CD4-positive, alpha-beta T cell treated with Interleukin-17A for 1 hour (primary cell): ENCODE results near the gene POP4.
A peak's percentile ranks its signal among the peaks of the same experiment; 100 is the strongest.
"Not testable (repeated sequence)": the region's sequence is repeated elsewhere in the genome, so short reads cannot be mapped to it uniquely, and the experiment has no call there.

Experiments used
- DNase-seq: peaks from one replicate; pipeline ENCODE4 v3.0.0-alpha.2; 2020

Gene POP4, protein sequence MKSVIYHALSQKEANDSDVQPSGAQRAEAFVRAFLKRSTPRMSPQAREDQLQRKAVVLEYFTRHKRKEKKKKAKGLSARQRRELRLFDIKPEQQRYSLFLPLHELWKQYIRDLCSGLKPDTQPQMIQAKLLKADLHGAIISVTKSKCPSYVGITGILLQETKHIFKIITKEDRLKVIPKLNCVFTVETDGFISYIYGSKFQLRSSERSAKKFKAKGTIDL

DNA sequence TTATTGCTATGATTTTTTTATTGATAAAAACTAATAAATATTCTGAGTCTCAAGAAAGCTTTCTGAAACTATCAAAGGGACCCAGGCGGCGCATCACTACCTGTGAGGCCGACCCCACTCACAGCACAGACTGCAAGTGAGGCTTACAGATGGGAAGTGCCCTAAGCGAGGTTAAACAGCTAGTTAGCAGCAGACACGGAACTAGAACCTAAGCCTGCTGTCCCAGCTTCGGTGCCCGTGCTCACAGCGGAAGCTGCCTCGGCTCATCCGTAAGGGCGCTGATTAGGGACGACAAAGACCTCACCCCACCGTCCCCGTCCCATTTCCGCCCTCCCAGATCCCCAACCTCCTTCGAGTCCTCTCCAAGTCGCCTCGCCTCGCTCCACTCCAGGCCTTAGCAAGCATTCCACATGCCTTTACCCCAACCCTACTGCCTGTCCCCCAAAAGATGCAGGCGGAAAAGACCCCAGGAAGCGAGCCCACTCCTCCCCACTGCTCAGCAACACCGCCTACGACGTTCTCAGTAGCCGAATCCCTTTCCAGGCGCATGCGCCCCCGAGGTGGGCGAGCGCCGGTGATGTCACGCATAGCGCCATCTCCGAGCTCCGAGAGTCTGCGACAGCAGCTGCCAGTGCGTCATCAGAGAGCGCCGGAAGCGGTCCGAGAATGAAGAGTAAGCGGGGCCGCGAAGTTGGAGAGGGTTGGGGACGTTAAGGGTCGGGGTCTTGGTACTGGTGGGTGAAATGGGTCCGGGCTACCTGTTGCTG, at the start of gene POP4:
Gene POP4 (plus strand): TSS at position 631 of the 767 bp plus-strand sequence. CDS start 36 bp downstream, at position 667.
- DNase-seq = peak; percentile 96

DNA sequence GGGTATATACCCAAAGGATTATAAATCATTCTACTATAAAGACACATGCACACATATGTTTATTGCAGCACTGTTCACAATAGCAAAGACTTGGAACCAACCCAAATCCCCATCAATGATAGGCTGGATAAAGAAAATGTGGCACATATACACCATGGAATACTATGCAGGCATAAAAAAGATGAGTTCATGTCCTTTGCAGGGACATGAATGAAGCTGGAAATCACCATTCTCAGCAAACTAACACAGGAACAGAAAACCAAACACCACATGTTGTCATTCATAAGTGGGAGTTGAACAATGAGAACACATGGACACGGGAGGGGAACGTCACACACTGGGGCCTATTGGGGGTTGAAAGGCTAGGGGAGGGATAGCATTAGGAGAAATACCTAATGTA, 47.0 kb upstream of the POP4 start:
- not testable (repeated sequence) for DNase-seq

DNA sequence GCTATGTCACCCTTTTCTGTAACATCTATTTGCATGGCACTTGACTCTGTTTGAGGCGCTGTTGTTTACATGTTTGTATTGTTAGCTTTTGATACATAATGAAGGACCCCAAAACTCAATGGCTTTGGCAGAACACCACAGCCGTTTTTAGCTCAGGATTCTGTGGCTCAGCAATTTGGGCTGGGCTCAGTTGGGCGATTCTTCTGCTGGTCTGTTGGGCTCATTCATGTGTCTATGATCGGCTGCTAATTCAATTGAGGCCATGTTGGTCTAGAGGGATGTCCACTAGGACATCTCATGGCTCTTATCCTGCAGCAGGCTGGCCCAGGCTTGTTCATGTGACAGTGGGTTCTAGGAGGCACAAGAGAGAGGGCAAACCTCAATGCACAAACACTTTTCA, 46.3 kb upstream of the POP4 start:
- no peak for DNase-seq

DNA sequence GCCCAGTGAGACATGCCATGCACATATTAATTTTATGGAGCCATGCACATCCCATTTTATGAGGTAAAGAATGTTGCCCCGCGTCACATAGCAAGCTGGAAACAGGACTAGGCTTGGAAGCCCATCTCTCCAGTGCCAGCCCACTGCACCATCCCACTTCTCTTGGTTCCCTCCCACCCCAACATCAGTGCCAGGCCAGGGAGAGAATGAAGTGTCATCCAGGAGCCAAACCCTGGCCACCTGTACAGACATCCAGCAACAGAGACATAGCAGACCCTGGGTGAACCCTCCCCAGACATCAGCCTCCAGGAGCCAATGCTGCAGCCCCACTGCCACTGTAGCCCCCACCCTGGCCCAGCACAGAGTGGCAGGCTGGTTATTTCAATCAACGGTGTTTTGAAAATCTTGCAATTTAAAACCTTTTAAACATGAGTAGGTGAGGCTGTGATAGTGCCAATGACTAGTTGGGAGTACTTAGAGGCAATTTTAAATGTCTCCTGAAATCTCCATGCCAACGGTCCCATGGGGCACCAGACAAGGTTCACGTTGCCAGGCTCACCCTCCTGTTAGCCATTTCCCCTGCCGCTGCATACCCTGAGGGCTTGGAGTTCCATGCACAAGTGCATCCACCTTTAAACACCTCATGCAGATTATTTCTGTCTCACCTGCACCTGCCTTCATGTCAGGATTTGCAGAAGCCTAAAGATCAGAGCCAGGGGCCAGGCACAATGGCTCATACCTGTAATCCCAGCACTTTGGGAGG, 45.6 kb upstream of the POP4 start:
- DNase-seq = no peak

DNA sequence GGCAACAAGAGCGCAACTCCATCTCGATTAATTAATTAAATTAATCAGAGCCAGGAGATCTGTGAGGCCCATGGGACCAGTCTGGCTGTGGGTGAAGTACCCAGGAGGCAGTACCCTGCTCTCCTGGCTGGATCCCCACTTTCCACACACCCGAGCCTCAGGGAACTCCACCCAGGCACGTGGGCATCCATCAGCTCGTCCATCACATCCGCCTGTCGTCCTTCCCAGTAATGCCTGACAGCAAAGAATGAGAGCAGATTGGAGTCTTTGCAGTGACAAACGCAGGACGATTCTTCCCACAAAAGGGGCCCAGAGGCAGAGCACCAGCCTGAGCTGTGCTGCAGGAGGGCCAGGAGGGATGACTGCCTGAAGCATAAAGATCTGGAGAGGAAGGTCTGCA, 44.5 kb upstream of the POP4 start:
- no peak for DNase-seq

GRCh38 chr19:29562299-29563297, 43.5 kb upstream of the POP4 start:
- DNase-seq = no peak

DNA sequence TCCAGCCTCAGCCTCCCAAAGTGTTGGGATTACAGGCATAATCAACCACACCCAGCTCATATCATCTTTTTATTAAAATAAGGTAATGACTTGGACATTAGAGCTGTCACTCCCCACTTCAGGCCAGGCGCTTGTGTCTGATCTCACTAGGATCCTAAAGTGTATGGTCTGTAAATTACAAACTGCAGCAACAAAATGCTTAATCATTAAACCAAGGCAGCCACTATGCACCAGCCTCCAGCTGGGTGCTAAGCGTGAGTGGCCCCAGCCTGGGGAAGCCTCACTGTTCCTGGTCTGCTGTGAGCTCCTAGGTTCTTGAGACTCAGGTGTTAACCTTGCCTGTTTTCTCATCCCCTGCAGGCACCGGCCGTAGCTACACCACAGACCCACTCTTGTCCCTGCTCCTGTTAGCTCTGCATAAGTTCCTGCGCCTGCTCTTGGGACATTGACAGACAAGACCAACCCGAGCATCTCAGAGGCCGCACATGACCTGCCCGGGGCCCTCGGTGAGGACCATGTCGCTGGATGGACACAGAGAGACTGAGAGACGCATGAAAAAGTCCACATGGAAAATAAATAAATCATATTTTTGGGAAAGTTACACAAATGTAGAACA, 42.5 kb upstream of the POP4 start:
- no peak for DNase-seq

DNA sequence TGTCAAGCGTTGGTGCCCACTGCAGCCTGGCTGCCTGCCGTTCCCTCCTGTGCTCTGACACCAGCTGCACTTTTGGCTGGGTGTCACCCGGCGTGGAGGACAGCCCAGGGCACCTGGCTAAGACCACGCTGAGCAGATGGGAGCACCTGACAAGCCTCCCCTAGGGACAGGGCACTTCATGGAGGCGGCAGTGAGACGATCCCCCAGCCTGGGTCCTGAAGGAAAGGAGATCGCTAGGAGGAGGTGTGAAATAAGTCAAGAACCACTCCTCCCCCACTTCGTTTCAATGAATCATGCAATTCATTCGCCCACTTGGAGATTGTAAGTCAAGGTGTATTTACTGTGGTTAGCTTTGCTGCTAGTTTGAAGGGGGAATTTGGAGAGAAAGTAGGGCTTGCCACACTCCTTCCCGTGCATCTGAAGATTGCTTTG, 41.5 kb upstream of the POP4 start:
- no peak for DNase-seq

GRCh38 chr19:29565171-29565570, 40.9 kb upstream of the POP4 start:
- DNase-seq = no peak

DNA sequence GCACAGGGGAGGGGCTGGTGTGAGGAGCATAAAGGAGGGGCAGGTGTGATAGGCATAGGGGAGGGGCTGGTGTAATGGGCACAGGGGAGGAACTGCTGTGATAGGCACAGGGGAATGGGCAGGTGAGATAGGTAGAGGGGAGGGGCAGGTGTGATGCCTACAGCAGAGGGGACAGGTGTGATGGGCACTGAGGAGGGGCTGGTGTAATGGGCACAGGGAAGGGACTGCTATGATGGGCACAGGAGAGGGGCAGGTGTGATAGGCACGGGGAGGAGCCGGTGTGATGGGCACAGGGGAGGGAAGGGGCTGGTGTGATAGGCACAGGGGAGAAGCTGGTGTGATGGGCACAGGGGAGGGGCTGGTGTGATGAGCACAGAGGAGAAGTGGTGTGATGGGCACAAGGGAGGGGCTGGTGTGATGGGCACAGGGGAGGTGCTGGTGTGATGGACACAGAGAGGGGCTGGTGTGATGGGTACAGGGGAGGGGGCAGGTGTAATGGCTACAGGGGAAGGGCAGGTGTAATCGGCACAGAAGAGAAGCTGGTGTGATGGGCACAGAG, 39.5 kb upstream of the POP4 start:
- DNase-seq = no peak

DNA sequence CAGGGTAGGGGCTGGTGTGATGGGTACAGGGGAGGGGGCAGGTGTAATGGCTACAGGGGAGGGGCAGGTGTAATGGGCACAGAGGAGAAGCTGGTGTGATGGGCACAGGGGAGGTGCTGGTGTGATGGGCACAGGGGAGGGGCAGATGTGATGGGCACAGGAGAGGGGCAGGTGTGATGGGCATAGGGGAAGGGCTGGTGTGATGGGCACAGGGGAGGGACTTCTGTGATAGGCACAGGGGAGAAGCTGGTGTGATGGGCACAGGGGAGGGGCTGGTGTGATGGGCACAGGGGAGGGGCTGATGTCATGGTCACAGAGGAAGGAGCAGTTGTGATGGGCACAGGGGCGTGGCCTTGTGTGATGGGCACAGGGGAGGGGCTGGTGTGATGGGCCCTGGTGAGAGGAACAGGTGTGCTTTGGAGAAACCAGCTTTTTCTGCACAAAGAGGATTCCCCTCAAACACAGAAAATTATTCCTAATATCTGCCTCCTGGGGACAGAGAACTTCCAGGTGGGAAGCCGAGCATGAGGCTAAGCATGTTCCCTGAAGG, 38.6 kb upstream of the POP4 start:
- DNase-seq = no peak

DNA sequence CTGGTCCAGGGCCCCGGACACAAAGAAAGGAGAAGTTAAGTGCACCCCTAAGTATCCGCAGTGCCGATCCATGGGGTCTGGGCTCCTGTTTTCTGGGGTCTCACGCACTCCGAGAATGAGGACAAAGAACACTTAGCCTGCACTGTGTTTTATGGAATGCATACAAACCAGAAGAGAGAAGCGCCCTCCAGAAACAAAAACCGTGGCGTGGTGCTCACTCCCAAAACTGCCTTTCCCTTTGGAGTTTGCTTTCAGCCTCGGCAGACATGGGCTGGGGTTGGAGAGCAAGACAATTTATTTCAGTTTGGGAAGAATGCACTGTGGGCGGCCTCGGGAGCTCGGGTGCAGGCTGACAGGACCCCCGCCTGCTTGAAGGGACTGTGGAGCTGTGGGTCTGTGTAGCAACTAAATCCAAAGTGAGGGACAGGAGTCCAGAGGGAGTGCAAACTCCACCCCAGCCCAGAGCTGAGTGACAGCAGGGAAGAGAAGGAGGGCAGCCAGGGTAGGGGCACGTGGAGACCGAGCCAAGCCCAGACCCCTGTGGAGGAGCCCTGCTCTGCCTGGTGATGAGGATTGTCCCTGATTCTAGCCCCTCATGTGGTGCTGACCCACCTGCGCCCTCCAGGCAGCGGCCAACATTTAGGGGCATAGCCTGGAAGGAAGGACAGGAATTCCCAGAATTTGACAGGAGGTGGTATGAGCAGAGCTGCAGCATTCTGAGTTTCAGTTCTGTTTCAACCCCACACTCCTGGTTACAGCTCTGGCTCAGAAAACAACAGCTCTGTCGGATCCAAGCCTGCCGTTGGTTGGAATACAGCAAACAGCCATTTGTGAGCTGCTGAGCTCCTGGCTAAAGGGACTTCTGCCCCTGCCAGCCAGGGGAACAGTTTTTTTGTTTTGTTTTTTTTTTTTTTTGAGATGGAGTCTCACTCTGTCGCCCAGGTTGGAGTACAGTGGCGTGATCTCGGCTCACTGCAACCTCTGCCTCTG, 37.8 kb upstream of the POP4 start:
- no peak for DNase-seq

DNA sequence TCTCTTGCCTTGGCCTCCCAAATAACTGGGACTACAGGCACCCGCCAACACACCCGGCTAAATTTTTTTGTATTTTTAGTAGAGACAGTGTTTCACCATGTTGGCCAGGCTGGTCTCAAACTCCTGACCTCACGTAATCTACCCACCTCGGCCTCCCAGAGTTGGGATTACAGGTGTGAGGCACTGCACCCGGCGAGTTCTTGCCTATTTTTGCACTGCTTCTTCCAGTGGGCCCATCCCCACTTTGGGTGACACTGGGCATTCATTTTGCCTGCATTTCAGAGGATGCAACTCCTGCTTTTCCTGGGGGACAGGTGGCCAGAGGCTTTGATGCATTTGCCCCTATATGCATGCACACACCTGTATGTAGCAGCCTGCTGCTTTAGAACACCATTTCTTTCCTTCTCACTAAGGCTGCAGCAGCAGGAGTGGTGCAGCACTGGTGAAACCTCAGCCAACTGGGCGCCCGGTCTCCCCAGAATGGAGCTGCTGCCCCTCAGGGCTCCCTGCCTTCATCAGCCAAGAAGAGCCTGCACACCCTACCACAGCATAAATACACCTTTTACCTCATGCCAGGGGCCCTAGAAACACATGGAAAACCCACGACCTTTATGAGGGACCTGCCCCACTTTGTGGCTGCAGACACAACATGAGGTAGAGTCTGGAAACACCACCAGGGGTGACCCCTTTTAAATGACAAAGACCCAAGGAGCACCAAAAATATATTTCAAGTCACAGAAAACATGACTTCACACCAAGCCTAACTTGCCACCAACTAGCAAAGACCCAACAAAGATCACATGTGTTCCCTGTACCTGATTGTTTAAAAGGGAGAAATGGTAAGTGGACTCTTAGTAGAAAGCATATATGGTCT, 36.8 kb upstream of the POP4 start:
- DNase-seq = no peak

DNA sequence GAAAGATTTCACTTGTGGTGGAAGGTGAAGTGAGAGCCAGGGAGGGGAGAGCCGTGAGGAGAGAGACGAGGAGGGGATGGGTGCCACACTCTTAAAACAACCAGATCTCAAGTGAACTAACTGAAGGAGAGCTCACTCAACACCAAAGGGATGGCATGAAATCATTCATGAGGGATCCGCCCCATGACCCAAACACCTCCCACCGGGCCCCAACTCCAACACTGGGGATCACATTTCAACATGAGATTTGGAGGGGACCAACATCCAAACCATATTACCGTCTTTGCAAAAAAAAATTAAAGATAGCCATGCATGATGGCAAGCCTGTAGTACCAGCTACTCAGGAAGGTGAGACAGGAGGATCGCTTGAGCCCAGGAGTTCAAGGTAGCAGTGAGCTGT, 34.9 kb upstream of the POP4 start:
- DNase-seq = no peak

GRCh38 chr19:29573486-29573885, 32.6 kb upstream of the POP4 start:
- no peak for DNase-seq

GRCh38 chr19:29574510-29574909, 31.6 kb upstream of the POP4 start:
- DNase-seq = no peak

DNA sequence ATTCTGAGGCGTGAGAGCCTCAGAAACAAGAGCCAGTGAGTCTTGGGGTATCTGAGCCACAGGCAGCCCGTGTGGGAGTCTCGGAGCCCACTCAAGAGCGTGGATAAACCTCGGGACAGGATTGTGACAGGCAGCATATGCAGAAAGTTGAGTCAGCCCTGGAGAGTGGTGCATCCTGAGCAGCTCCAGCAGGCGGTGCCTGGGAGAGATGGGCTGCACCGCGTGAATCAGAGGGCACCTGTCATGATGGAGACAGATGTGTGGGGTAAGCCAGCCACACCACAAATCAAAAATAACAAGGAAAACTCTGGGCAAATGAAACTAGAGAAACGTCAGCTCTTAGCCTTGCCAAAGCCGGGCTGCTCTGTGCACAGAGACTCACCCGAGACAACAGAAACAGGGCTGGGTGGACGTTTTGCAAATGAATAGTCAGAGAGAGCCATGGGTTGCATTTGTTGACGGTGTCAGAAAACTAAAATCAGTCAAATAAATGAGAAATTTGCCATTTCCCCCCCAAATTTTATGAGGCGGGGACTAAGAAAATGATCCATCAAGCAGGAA, 30.0 kb upstream of the POP4 start:
- DNase-seq = no peak

DNA sequence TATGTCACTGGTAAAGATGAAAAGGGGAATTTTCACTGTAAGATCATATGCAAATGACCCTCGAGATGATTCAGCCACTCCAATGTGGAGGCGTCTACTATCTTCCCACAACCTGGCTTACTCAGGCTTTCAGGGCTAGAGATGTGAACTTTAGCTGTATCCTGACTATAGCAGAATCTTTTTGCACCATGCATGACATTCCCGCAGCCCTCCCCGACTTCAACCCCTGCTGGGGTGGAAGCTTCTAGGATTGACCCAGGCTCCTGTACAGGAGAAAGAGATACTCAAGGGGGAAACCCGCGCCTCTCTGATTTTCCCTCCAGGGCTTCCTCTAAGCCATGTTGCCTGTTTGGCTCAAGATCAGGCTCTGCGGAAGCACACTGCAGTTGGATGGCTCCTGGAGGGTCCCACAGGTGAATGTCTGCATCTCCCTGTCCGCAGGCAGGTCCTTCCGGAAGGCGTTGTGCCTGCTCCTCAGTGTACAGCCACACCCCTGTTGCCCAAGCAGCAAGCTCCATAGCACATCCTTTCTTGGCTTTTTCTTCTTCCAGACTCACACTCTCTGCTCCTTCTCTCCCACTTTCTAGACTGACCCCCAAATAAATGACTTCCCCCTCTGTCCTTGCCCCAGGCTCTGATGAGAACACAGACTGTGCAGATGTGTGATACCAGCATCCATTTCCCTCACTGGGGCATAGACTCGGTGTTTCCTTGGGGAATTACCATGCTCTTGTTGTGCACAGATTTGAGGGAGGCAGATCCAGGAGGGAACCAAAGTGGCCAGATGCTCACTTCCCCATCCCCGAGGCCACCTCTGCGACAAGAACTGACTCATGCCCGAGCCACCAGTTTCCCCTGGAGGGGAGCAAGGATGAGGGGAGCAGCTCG, 29.1 kb upstream of the POP4 start:
- no peak for DNase-seq
